HG03135 (cell line): ENCODE data around the gene ALPK3.

Source experiments
- ATAC-seq: cut with Tn5 transposase; IDR thresholded peaks from one replicate; pipeline ENCODE4 v1.9.1; 2021; ENCODE audit warnings: mild to moderate bottlenecking, moderate library complexity; ENCODE audit not compliant: unreplicated experiment

The ALPK3 gene

GRCh38 chr15:84889313-84889990 is 72.3 kb downstream of the ALPK3 start:
- ATAC-seq: no peak

- no peak for ATAC-seq
These were observed 73.0 kb downstream of the ALPK3 start for GRCh38 chr15:84889991-84890669.

GRCh38 chr15:84890670-84891162 is 73.6 kb downstream of the ALPK3 start:
- ATAC-seq: no peak

GRCh38 chr15:84891339-84891738 is 74.2 kb downstream of the ALPK3 start:
- no peak for ATAC-seq

GRCh38 chr15:84892786-84893307 is 75.7 kb downstream of the ALPK3 start:
- ATAC-seq: no peak

GRCh38 chr15:84893607-84894006 is 76.5 kb downstream of the ALPK3 start:
- ATAC-seq: no peak

- no peak for ATAC-seq
These were observed 77.7 kb downstream of the ALPK3 start for GRCh38 chr15:84894736-84895425.

GRCh38 chr15:84898761-84899160 is 81.6 kb downstream of the ALPK3 start:
- no peak for ATAC-seq

- ATAC-seq: no peak
These were observed 82.6 kb downstream of the ALPK3 start for GRCh38 chr15:84899750-84900149.

GRCh38 chr15:84901540-84901939 is 84.4 kb downstream of the ALPK3 start:
- ATAC-seq: no peak

- no peak for ATAC-seq
These were observed 86.6 kb downstream of the ALPK3 start for GRCh38 chr15:84903751-84904150.

GRCh38 chr15:84904419-84904818 is 87.3 kb downstream of the ALPK3 start:
- no peak for ATAC-seq

GRCh38 chr15:84905016-84905916 is 88.1 kb downstream of the ALPK3 start:
- ATAC-seq: no peak

- no peak for ATAC-seq
These were observed 90.6 kb downstream of the ALPK3 start for GRCh38 chr15:84907731-84908130.

- ATAC-seq: no peak
These were observed 91.4 kb downstream of the ALPK3 start for GRCh38 chr15:84908564-84908963.

- no peak for ATAC-seq
These were observed 91.9 kb downstream of the ALPK3 start for GRCh38 chr15:84909029-84909428.

- ATAC-seq: no peak
These were observed 92.6 kb downstream of the ALPK3 start for GRCh38 chr15:84909782-84910181.

GRCh38 chr15:84910928-84911623 is 93.9 kb downstream of the ALPK3 start:
- ATAC-seq: no peak

GRCh38 chr15:84911879-84912660 is 94.9 kb downstream of the ALPK3 start:
- no peak for ATAC-seq
